ENCODE measurements around the gene NOTCH1.

NOTCH1 gene

DNA sequence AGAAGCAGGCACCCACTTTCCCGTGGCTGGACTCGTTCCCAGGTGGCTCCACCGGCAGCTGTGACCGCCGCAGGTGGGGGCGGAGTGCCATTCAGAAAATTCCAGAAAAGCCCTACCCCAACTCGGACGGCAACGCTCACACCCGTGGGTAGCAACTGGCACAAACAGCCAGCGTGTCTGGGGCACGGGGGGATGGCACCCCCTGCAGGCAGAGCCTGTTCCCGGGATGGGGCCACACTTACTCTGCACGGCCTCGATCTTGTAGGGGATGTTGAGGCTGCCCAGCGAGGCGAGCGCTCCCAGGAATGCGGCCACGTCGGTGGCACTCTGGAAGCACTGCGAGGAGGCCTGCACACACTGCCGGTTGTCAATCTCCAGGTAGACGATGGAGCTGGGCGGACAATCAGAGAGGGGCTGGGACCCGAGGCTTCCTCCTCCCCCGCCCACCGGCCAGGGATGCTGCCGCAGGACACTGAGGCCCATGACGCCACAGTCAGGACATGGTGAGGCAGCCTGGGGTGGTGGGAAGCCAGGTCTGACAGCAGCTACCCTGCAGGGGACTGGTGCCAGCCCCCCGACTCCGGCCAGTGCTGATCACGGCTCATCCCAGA is 42.8 kb downstream of the NOTCH1 start:
- DNase-seq (ENCODE audit: low read depth in 4 of 4, low spot score in 1 of 4): no peak

DNA sequence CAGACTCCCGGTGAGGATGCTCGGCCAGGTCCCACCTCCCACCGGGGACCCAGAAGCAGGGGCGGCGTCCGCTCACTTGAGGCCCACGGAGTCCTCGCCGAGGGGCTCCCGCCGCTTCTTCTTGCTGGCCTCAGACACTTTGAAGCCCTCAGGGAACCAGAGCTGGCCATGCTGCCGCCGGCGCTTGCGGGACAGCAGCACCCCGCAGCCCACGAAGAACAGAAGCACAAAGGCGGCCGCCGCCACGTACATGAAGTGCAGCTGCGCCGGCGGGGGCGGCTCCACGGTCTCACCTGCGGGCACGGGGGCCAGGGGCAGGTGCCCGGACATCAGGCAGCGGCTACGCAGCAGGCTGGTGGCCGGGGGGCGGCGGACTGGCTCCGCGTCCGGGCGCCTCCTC is 43.7 kb downstream of the NOTCH1 start:
- DNase-seq (ENCODE audit: low read depth in 4 of 4, low spot score in 1 of 4): no peak

GRCh38 chr9:136501686-136502085 is 44.2 kb downstream of the NOTCH1 start:
- no peak for DNase-seq (ENCODE audit: low read depth in 4 of 4, low spot score in 1 of 4)

GRCh38 chr9:136499935-136500910 is 45.6 kb downstream of the NOTCH1 start:
- DNase-seq (ENCODE audit: low read depth in 4 of 4, low spot score in 1 of 4): no peak

- no peak for DNase-seq (ENCODE audit: low read depth in 4 of 4, low spot score in 1 of 4)
These were observed 46.5 kb downstream of the NOTCH1 start for GRCh38 chr9:136499071-136499934.

GRCh38 chr9:136497916-136498695 is 47.7 kb downstream of the NOTCH1 start:
- no peak for DNase-seq (ENCODE audit: low read depth in 4 of 4, low spot score in 1 of 4)

GRCh38 chr9:136496801-136497620 is 48.8 kb downstream of the NOTCH1 start:
- DNase-seq (ENCODE audit: low read depth in 4 of 4, low spot score in 1 of 4): no peak

- no peak for DNase-seq (ENCODE audit: low read depth in 4 of 4, low spot score in 1 of 4)
These were observed 49.7 kb downstream of the NOTCH1 start for GRCh38 chr9:136496181-136496580.

DNA sequence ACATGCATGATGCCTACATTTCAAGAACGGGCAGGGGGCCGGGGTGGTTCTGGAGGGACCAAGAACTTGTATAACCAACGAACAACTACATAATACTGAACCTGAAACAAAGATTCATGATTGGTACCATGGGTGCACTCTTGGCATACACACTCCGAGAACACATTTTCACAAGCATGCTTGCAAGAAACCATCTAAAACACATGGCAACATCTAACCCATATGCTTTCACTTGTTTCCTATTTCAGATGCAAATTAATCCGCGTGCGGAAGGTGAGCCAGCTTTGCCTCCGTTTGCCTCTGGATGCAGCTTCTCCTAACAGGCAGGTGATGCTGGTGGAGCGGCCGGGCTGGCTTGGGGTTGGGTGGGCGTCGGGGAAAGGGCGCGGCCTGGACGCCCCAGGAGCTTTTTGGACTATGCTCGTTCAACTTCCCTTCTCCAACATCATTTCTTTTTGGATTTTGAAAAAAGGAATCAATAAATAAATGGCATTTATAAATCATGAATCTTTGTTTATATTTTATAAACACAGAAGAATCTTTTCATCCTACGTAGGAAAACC is 50.5 kb downstream of the NOTCH1 start:
- no peak for DNase-seq (ENCODE audit: low read depth in 4 of 4, low spot score in 1 of 4)

- no peak for DNase-seq (ENCODE audit: low read depth in 4 of 4, low spot score in 1 of 4)
These were observed 51.2 kb downstream of the NOTCH1 start for GRCh38 chr9:136494531-136495215.

GRCh38 chr9:136494012-136494411 is 51.8 kb downstream of the NOTCH1 start:
- no peak for DNase-seq (ENCODE audit: low read depth in 4 of 4, low spot score in 1 of 4)

- DNase-seq (ENCODE audit: low read depth in 4 of 4, low spot score in 1 of 4): no peak
These were observed 52.3 kb downstream of the NOTCH1 start for GRCh38 chr9:136493567-136493971.

GRCh38 chr9:136492978-136493522 is 52.8 kb downstream of the NOTCH1 start:
- DNase-seq (ENCODE audit: low read depth in 4 of 4, low spot score in 1 of 4): no peak

DNA sequence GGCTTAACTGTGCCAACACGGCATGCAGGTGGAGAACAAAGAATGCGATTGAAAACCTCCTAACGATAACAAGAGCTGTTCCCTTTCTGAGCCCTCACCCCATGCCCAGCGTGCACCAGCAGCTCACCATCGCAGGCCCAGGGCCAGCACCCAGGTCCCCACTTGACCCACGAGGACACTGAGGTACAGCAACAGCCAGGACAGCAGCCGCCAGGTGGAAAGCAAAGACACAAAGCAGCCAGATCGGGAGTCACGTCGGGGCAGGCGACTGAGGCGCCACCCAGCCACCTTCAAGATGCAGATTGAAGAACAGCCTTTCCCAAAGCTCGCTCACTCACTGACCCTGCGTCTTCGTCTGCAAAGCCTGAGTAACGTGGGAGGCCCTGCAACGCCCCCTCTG is 56.1 kb downstream of the NOTCH1 start:
- DNase-seq (ENCODE audit: low read depth in 4 of 4, low spot score in 1 of 4): no peak

GRCh38 chr9:136488247-136489214 is 57.3 kb downstream of the NOTCH1 start:
- peak; percentile 45 to 68 (median 62) for DNase-seq (ENCODE audit: low read depth in 4 of 4, low spot score in 1 of 4)

DNA sequence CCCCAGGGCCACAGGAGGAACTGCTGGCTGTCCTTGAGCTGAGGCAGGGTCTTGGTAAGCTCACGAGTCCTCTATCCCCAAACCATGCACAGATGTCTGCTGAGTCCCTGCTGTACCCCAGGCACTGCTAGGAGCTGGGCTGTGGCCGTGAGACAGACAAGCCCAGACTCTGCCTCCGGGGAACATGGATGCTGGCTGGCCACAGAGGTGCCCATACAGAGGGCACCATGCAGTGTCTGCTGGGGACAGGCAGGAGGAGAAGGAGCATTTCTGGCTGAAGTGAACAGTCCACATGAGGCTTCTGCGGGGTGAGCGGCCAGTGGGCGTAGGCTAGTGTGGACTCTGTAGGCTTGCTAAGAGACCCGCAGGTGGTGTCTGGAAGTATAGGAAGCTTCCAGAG is 58.2 kb downstream of the NOTCH1 start:
- no peak for DNase-seq (ENCODE audit: low read depth in 4 of 4, low spot score in 1 of 4)

DNA sequence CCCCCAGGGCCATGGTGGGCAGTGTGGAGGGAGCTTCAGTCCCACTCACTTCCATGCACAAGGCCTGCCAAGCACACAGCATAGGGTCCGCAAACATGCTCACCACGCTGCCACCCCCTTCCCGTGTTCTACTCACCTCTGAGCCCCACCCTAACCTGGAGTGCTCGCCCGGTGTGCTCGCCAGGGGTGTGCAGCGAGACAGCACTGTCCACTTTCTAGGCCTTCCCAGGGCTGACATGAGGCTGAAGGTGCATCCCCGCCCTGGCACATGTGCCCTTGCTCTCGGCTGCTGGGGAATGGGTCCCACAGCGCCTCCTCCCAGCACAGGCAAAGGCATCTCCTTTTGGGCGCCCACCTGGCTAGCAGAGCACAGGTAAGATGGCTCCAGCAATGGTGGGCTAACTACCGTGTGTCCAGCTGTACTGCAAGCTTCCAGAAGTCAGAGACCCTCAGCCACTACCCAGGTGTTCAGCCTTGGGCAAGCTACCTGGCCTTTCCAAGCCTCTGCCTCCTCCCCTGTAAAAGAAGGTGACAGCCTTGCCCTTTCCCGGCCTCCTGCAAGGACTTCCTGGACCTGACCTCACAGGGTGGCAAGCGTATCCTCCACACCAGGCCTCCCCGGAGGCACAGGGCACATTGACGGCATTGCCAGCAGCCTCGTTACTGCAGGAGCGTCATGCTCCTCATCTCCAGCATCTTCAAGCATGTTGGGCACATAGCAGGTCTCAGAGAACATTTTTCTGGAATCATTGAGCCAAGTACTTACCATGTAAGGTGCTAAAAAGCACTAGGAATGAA is 58.8 kb downstream of the NOTCH1 start:
- DNase-seq (ENCODE audit: low read depth in 4 of 4, low spot score in 1 of 4): no peak

All from stimulated activated CD4-positive, alpha-beta T cell treated with anti-CD3 and anti-CD28 coated beads, Interleukin-1b, Interleukin-23, amount 100 ng/mL, for 24 hours (primary cell).